Neural progenitor cell (in vitro differentiated cells): ENCODE measurements around the gene CHST12. TPM values are rescaled to one million over a fixed set of nuclear protein-coding genes. Genes with fewer than 3 reads are reported as not detected.
"Not testable (repeated sequence)": the region's sequence is repeated elsewhere in the genome, so short reads cannot be mapped to it uniquely, and the experiment has no call there.

Experiments
- DNase-seq: peaks from one replicate; pipeline ENCODE4 v3.0.0-alpha.2; 2016; ENCODE audit warnings: low spot score
- H2AFZ ChIP-seq: fragments of 200-600 bp; sonication (generic); replicated peaks from 2 replicates; pipeline ENCODE4 v1.6.1; 2016; ENCODE audit warnings: antibody characterized with exemption
- H3F3A ChIP-seq: fragments of 200-600 bp; sonication (generic); 2 replicates; pipeline ENCODE4 v1.6.1; 2016; ENCODE audit warnings: antibody characterized with exemption, low read depth
- H3K27ac ChIP-seq: fragments of 200-600 bp; sonication (generic); 2 replicates; pipeline ENCODE4 v1.5.1; 2016; ENCODE audit warnings: mild to moderate bottlenecking
- H3K27me3 ChIP-seq: fragments of 200-600 bp; sonication (generic); 2 replicates; pipeline ENCODE4 v1.6.1; 2016; ENCODE audit warnings: mild to moderate bottlenecking, moderate library complexity
- H3K36me3 ChIP-seq: fragments of 200-600 bp; sonication (generic); 2 replicates; pipeline ENCODE4 v1.5.1; 2016
- H3K4me1 ChIP-seq: fragments of 200-600 bp; sonication (generic); 2 replicates; pipeline ENCODE4 v1.6.1; 2016; ENCODE audit warnings: mixed run types
- H3K4me2 ChIP-seq: fragments of 200-600 bp; sonication (generic); 2 replicates; pipeline ENCODE4 v1.6.1; 2016
- H3K4me3 ChIP-seq: fragments of 200-600 bp; sonication (generic); 2 replicates; pipeline ENCODE4 v1.5.1; 2016
- H3K79me2 ChIP-seq: fragments of 200-600 bp; sonication (generic); 2 replicates; pipeline ENCODE4 v1.6.1; 2016; ENCODE audit warnings: low read depth
- H3K9ac ChIP-seq: fragments of 200-600 bp; sonication (generic); 2 replicates; pipeline ENCODE4 v1.6.1; 2016
- H3K9me3 ChIP-seq: fragments of 200-600 bp; sonication (generic); 2 replicates; pipeline ENCODE4 v1.5.1; 2016; ENCODE audit warnings: low read depth
- H4K20me1 ChIP-seq: fragments of 200-600 bp; sonication (generic); 2 replicates; pipeline ENCODE4 v1.6.1; 2016; ENCODE audit warnings: low read depth
- H3K27ac Mint-ChIP-seq: 3 replicates; pipeline ENCODE4 v1.8.0; 2021; ENCODE audit warnings: mixed read lengths
- H3K27me3 Mint-ChIP-seq: 2 replicates; pipeline ENCODE4 v1.8.0; 2022; ENCODE audit warnings: low read depth, mild to moderate bottlenecking, inconsistent platforms, moderate library complexity, mixed read lengths; ENCODE audit not compliant: insufficient read depth
- H3K36me3 Mint-ChIP-seq: 3 replicates; pipeline ENCODE4 v1.8.0; 2021; ENCODE audit warnings: mixed read lengths
- H3K4me1 Mint-ChIP-seq: 3 replicates; pipeline ENCODE4 v1.8.0; 2021; ENCODE audit warnings: mixed read lengths
- H3K4me3 Mint-ChIP-seq: 3 replicates; pipeline ENCODE4 v1.8.0; 2021; ENCODE audit warnings: mild to moderate bottlenecking, moderate library complexity, mixed read lengths
- H3K9me3 Mint-ChIP-seq: 3 replicates; pipeline ENCODE4 v1.8.0; 2020; ENCODE audit warnings: mixed read lengths
- EZH2 ChIP-seq: fragments of 200-600 bp; sonication (generic); IDR thresholded peaks from 2 replicates; pipeline ENCODE4 v1.6.1; 2017; ENCODE audit warnings: antibody characterized with exemption, mild to moderate bottlenecking, moderate library complexity
- EZH2phosphoT487 ChIP-seq: fragments of 200-600 bp; sonication (generic); IDR thresholded peaks from 2 replicates; pipeline ENCODE4 v1.6.1; 2017; ENCODE audit warnings: antibody characterized with exemption
- total RNA-seq: library from RNA; depleted of rRNA; stranded (reverse); fragments of >200 nt; gene quantifications from 2 replicates; pipeline ENCODE4 v1.2.3, GENCODE V29; 2015; ENCODE audit warnings: low replicate concordance
- TF ChIP-seq, protein P1 (sequence below): fragments of 200-600 bp; sonication (generic); IDR thresholded peaks from 2 replicates; pipeline ENCODE4 v1.5.1; 2017; ENCODE audit warnings: antibody characterized with exemption, mild to moderate bottlenecking

The CHST12 gene
- total RNA-seq, 1 donor from 2014 or later: 0.43 TPM

DNA sequence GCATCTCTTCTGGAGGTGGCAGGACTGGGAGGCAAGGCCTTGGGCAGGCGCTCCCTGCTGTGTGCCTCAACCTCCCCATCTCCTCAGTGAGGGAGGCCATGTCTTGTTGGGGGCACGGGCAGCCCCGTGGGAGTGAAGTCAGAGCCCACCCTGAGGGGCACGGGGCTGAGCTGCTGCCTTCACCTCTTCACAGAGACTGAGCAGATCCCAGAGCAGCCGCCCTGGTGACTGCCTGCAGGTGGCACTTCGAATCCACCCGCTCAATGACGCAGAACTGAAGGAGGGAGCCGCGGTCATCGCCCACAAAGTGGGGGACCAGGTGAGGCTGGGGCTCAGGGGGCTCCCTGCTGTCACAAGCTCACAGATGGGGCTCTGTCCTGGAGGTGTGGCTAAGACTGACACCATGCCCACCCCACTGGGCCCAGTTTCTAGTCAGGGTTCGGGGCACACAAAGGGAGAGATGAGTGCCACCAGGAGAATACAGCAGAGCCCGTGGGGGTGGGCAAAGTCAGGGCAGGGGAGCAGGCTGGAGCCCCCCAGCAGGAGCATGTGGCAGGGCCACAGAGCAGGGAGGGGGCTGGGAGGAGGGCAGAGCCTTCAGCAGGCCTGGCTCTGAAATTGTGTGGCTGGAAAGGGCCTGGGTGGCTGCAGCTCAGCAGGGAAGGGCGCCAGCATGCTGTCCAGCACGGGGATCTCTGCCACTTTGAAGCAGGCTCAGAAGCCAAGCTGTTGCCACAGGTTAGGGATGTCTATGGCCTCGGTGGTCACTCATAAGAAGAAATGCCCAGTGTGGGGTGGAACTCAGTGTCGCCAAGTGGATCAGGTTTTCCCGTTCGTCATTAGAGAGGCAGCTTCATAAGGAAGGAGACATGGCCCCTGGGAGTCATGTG lies 18.8 kb upstream of the CHST12 start:
- Histone ChIP-seq H3K4me2 (no peak overlapping the region), H3K9me3 (no peaks in the 10 kb centered on the region), H3K27ac (no peak overlapping the region), H2AFZ (no peak overlapping the region), H3K9ac (no peak overlapping the region), H4K20me1 (no peaks in the 10 kb centered on the region), H3F3A (no peaks in the 10 kb centered on the region), H3K27me3 (no peaks in the 10 kb centered on the region), H3K36me3 (no peaks in the 10 kb centered on the region), H3K4me3 (no peak overlapping the region), H3K4me1 (no peaks in the 10 kb centered on the region), H3K79me2 (no peaks in the 10 kb centered on the region)
- H3K9me3 Mint-ChIP-seq: no peaks in the 10 kb centered on the region
- H3K27ac Mint-ChIP-seq: peak overlapping the region; percentile 93
- no peak for TF ChIP-seq EZH2
- TF ChIP-seq, protein P1, sequence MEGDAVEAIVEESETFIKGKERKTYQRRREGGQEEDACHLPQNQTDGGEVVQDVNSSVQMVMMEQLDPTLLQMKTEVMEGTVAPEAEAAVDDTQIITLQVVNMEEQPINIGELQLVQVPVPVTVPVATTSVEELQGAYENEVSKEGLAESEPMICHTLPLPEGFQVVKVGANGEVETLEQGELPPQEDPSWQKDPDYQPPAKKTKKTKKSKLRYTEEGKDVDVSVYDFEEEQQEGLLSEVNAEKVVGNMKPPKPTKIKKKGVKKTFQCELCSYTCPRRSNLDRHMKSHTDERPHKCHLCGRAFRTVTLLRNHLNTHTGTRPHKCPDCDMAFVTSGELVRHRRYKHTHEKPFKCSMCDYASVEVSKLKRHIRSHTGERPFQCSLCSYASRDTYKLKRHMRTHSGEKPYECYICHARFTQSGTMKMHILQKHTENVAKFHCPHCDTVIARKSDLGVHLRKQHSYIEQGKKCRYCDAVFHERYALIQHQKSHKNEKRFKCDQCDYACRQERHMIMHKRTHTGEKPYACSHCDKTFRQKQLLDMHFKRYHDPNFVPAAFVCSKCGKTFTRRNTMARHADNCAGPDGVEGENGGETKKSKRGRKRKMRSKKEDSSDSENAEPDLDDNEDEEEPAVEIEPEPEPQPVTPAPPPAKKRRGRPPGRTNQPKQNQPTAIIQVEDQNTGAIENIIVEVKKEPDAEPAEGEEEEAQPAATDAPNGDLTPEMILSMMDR: peak; percentile 37
- TF ChIP-seq EZH2phosphoT487: no peak
- peaks cover 4% of the 10 kb centered on the region for H3K27me3 Mint-ChIP-seq
- H3K4me1 Mint-ChIP-seq: peaks cover 8% of the 10 kb centered on the region
- no peak overlapping the region for H3K4me3 Mint-ChIP-seq
- DNase-seq: peak; percentile 35
- peaks cover 11% of the 10 kb centered on the region for H3K36me3 Mint-ChIP-seq

GRCh38 chr7:2386122-2386521 lies 17.3 kb upstream of the CHST12 start:
- DNase-seq, H3K4me1 ChIP-seq, H2AFZ ChIP-seq, H3K9ac ChIP-seq, H3K9me3 Mint-ChIP-seq, H3K4me3 Mint-ChIP-seq, H3F3A ChIP-seq, H3K9me3 ChIP-seq, H3K79me2 ChIP-seq, H3K36me3 ChIP-seq, H3K4me3 ChIP-seq, H3K27me3 ChIP-seq, H3K27me3 Mint-ChIP-seq, H3K4me2 ChIP-seq, H3K36me3 Mint-ChIP-seq, H4K20me1 ChIP-seq, H3K27ac ChIP-seq: not testable (repeated sequence)
- H3K4me1 Mint-ChIP-seq: peaks cover 19% of the 10 kb centered on the region
- H3K27ac Mint-ChIP-seq: peak overlapping the region; percentile 39

DNA sequence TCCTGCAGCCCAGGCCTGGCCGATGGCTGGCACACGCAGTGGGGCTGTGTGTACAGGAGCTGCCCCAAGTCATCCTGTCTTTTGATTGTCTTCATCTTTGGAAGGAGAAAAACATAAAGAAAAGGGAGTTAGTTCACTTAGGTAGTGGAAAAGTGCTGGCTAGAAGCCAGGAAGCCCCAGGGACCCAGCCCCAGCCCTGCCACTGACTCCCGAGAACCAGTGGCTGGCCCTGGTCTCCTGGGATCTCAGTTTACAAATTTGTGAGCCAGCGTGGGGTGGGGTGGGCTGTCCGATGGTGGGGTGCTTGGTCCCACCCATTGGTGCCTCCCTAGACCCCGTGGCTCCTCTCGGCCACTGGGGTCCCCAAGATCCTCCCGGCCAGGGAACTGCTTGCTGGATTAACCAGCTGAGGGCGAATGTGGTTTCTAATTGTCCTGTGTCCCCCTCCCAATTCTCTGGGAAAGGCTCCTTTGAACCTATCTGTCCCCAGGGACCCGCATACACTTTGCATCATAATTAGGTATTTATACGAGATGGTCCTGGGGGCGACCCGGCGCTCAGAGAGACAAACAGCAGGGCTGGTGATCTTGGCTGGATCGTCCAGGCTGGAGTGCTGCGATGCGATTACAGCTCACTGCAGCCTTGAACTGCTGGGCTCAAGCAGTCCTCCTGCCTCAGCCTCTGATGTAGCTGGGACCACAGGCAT lies 16.3 kb upstream of the CHST12 start:
- H3K4me3 ChIP-seq: no peak overlapping the region
- H3K4me2 ChIP-seq: no peak overlapping the region
- no peak overlapping the region for H3K9ac ChIP-seq
- no peaks in the 10 kb centered on the region for H3K79me2 ChIP-seq
- H3K36me3 ChIP-seq: no peaks in the 10 kb centered on the region
- H3K36me3 Mint-ChIP-seq: peaks cover 3% of the 10 kb centered on the region
- TF ChIP-seq EZH2phosphoT487: no peak
- TF ChIP-seq EZH2: no peak
- TF ChIP-seq, protein P1: no peak
- DNase-seq: peak; percentile 27
- H3K27ac Mint-ChIP-seq: no peak overlapping the region
- no peaks in the 10 kb centered on the region for H3K9me3 Mint-ChIP-seq
- H3K9me3 ChIP-seq: no peaks in the 10 kb centered on the region
- H3K27ac ChIP-seq: no peak overlapping the region
- peaks cover 7% of the 10 kb centered on the region for H3K4me1 ChIP-seq
- peaks cover 19% of the 10 kb centered on the region for H3K4me1 Mint-ChIP-seq
- H3F3A ChIP-seq: peaks cover 7% of the 10 kb centered on the region
- no peaks in the 10 kb centered on the region for H3K27me3 ChIP-seq
- H3K4me3 Mint-ChIP-seq: no peak overlapping the region
- H3K27me3 Mint-ChIP-seq: peaks cover 4% of the 10 kb centered on the region
- H4K20me1 ChIP-seq: no peaks in the 10 kb centered on the region
- no peak overlapping the region for H2AFZ ChIP-seq
